ENCODE data around the gene TPM1. TPM values are rescaled to one million over a fixed set of nuclear protein-coding genes. Genes with fewer than 3 reads are reported as not detected.

Gene TPM1
- total RNA-seq, 1 experiment from 2014 or later: 298 TPM

- Histone ChIP-seq H3K36me3 (ENCODE audit: control insufficient read depth, insufficient read depth, low read length) (peaks cover 53% of the 10 kb centered on the region), H3K27me3 (ENCODE audit: control insufficient read depth, insufficient read depth, low read length) (no peaks in the 10 kb centered on the region), H3K4me3 (ENCODE audit: low read depth in 2 of 2, low read length in 2 of 2) (no peak overlapping the region), H3K27ac (ENCODE audit: low read length) (no peak overlapping the region), H3K9me3 (ENCODE audit: control insufficient read depth, insufficient read depth, low read depth, low read length) (no peaks in the 10 kb centered on the region), H3K4me1 (ENCODE audit: control insufficient read depth, insufficient read depth, low read length) (no peaks in the 10 kb centered on the region)
- ATAC-seq (no peak), DNase-seq (ENCODE audit: low read depth, low spot score) (no peak)
- BruUV-seq (replicated peaks): TSS peak; percentile 35
- intact Hi-C loops (cut with micrococcal nuclease; ENCODE audit: unreplicated experiment): no loop called here
- in situ Hi-C loops (cut with HindIII; ENCODE audit: low pct_unique_long_range_greater_than_20kb, low sequenced_read_pairs): no loop called here
- TF ChIP-seq SIN3A (IDR thresholded peaks at IDR 0.05; ENCODE audit: borderline replicate concordance, insufficient read depth, low read depth, low read length) (no peak), POLR2AphosphoS5 (IDR thresholded peaks at IDR 0.05; ENCODE audit: low read depth, low read length) (0 out of 2 replicates have a peak, but pooled peaks have one; percentile 10)
- CTCF ChIA-PET: no interaction called here
- POLR2A ChIA-PET: no interaction called here
Measured at GRCh38 chr15:63061975-63062374, 19.4 kb downstream of the TPM1 start.

DNA sequence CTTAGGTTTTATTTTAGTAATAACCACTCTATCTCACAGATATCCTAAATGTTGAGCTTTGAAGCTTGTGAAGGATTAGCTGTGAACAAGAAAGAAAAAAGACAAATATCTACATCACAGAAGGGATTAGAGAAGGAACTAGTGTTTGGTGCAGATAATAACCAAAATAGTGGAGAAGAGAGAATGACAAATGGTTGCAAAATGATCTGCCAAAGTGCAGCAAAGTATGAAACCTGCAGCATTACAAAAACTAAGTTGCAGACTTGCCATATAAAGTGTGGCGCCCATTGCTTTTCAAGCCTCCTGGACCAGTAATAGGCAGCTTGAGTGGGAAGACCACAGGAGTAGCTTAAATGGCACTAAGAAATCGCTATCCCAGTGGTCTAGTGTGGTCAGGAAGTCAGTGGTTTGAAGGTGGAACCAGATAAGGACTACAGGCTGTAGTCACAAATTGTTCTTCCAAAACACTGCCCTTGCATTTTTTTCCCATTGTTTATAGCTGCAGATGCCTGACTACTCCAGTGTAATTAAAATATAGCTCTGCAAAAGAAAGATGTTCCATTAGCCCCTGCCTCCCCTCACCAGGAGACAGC is 20.7 kb downstream of the TPM1 start:
- in situ Hi-C loops (cut with HindIII; ENCODE audit: low pct_unique_long_range_greater_than_20kb, low sequenced_read_pairs) (no loop called here), intact Hi-C loops (cut with micrococcal nuclease; ENCODE audit: unreplicated experiment) (no loop called here)
- Histone ChIP-seq H3K4me1 (ENCODE audit: control insufficient read depth, insufficient read depth, low read length) (no peaks in the 10 kb centered on the region), H3K4me3 (ENCODE audit: low read depth in 2 of 2, low read length in 2 of 2) (no peak overlapping the region), H3K27me3 (ENCODE audit: control insufficient read depth, insufficient read depth, low read length) (no peaks in the 10 kb centered on the region), H3K9me3 (ENCODE audit: control insufficient read depth, insufficient read depth, low read depth, low read length) (no peaks in the 10 kb centered on the region), H3K36me3 (ENCODE audit: control insufficient read depth, insufficient read depth, low read length) (peaks cover 46% of the 10 kb centered on the region), H3K27ac (ENCODE audit: low read length) (no peak overlapping the region)
- DNase-seq (ENCODE audit: low read depth, low spot score) (no peak), ATAC-seq (no peak)
- ChIA-PET CTCF (interaction anchor here (1.0 kb wide), 1 partner anchor 10 kb away, joined by 6 read pairs; no protein-coding TSS in a partner anchor), POLR2A (no interaction called here)
- no peak for TF ChIP-seq POLR2AphosphoS5 (IDR thresholded peaks at IDR 0.05; ENCODE audit: low read depth, low read length)
- TF ChIP-seq, protein P1, sequence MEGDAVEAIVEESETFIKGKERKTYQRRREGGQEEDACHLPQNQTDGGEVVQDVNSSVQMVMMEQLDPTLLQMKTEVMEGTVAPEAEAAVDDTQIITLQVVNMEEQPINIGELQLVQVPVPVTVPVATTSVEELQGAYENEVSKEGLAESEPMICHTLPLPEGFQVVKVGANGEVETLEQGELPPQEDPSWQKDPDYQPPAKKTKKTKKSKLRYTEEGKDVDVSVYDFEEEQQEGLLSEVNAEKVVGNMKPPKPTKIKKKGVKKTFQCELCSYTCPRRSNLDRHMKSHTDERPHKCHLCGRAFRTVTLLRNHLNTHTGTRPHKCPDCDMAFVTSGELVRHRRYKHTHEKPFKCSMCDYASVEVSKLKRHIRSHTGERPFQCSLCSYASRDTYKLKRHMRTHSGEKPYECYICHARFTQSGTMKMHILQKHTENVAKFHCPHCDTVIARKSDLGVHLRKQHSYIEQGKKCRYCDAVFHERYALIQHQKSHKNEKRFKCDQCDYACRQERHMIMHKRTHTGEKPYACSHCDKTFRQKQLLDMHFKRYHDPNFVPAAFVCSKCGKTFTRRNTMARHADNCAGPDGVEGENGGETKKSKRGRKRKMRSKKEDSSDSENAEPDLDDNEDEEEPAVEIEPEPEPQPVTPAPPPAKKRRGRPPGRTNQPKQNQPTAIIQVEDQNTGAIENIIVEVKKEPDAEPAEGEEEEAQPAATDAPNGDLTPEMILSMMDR (IDR thresholded peaks at IDR 0.05): no peak
- TF ChIP-seq, protein P2, sequence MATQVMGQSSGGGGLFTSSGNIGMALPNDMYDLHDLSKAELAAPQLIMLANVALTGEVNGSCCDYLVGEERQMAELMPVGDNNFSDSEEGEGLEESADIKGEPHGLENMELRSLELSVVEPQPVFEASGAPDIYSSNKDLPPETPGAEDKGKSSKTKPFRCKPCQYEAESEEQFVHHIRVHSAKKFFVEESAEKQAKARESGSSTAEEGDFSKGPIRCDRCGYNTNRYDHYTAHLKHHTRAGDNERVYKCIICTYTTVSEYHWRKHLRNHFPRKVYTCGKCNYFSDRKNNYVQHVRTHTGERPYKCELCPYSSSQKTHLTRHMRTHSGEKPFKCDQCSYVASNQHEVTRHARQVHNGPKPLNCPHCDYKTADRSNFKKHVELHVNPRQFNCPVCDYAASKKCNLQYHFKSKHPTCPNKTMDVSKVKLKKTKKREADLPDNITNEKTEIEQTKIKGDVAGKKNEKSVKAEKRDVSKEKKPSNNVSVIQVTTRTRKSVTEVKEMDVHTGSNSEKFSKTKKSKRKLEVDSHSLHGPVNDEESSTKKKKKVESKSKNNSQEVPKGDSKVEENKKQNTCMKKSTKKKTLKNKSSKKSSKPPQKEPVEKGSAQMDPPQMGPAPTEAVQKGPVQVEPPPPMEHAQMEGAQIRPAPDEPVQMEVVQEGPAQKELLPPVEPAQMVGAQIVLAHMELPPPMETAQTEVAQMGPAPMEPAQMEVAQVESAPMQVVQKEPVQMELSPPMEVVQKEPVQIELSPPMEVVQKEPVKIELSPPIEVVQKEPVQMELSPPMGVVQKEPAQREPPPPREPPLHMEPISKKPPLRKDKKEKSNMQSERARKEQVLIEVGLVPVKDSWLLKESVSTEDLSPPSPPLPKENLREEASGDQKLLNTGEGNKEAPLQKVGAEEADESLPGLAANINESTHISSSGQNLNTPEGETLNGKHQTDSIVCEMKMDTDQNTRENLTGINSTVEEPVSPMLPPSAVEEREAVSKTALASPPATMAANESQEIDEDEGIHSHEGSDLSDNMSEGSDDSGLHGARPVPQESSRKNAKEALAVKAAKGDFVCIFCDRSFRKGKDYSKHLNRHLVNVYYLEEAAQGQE (IDR thresholded peaks at IDR 0.05; ENCODE audit: insufficient read depth in 1 of 2, low read depth in 2 of 2, low read length in 1 of 2): no peak
- no peak for TF ChIP-seq TCF7L2 (IDR thresholded peaks at IDR 0.05; ENCODE audit: low read depth, low read length)
- TF ChIP-seq SIN3A (IDR thresholded peaks at IDR 0.05; ENCODE audit: borderline replicate concordance, insufficient read depth, low read depth, low read length): no peak
- no TSS peak for BruUV-seq (replicated peaks)

- H3K27ac ChIP-seq (ENCODE audit: low read length): no peak overlapping the region
- H3K27me3 ChIP-seq (ENCODE audit: control insufficient read depth, insufficient read depth, low read length): no peaks in the 10 kb centered on the region
- no TSS peak for BruUV-seq (replicated peaks)
- intact Hi-C loops (cut with micrococcal nuclease; ENCODE audit: unreplicated experiment): no loop called here
- no peak for TF ChIP-seq SIN3A (IDR thresholded peaks at IDR 0.05; ENCODE audit: borderline replicate concordance, insufficient read depth, low read depth, low read length)
- TF ChIP-seq, protein P2 (IDR thresholded peaks at IDR 0.05; ENCODE audit: insufficient read depth in 1 of 2, low read depth in 2 of 2, low read length in 1 of 2): no peak
- TF ChIP-seq, protein P1 (IDR thresholded peaks at IDR 0.05): no peak
- TF ChIP-seq TCF7L2 (IDR thresholded peaks at IDR 0.05; ENCODE audit: low read depth, low read length): no peak
- TF ChIP-seq POLR2AphosphoS5 (IDR thresholded peaks at IDR 0.05; ENCODE audit: low read depth, low read length): no peak
- ChIA-PET POLR2A (no interaction called here), CTCF (interaction anchor here (1.0 kb wide), 1 partner anchor 9 kb away, joined by 6 read pairs; no protein-coding TSS in a partner anchor)
- no peaks in the 10 kb centered on the region for H3K4me1 ChIP-seq (ENCODE audit: control insufficient read depth, insufficient read depth, low read length)
- H3K4me3 ChIP-seq (ENCODE audit: low read depth in 2 of 2, low read length in 2 of 2): no peak overlapping the region
- no peaks in the 10 kb centered on the region for H3K9me3 ChIP-seq (ENCODE audit: control insufficient read depth, insufficient read depth, low read depth, low read length)
- ATAC-seq (no peak), DNase-seq (ENCODE audit: low read depth, low spot score) (no peak)
- in situ Hi-C loops (cut with HindIII; ENCODE audit: low pct_unique_long_range_greater_than_20kb, low sequenced_read_pairs): no loop called here
- H3K36me3 ChIP-seq (ENCODE audit: control insufficient read depth, insufficient read depth, low read length): peaks cover 46% of the 10 kb centered on the region
Measured at GRCh38 chr15:63063877-63064409, 21.4 kb downstream of the TPM1 start.

All from Panc1 (cell line).